Measurements from ENCODE around the gene TTC9C.
"Not testable (repeated sequence)": the region's sequence is repeated elsewhere in the genome, so short reads cannot be mapped to it uniquely, and the experiment has no call there.

Gene TTC9C

GRCh38 chr11:62752994-62753735 lies 24.9 kb downstream of the TTC9C start:
- no peak for DNase-seq

GRCh38 chr11:62753736-62754603 lies 25.7 kb downstream of the TTC9C start, which contains the start of gene ZBTB3:
TSS of gene ZBTB3 (minus strand) at chr11:62754160. CDS start at chr11:62753664, 496 bp downstream.
- peak; percentile 97 for DNase-seq

GRCh38 chr11:62755086-62755615 lies 26.9 kb downstream of the TTC9C start:
- no peak for DNase-seq

GRCh38 chr11:62757846-62758788 lies 29.8 kb downstream of the TTC9C start:
- no peak for DNase-seq

GRCh38 chr11:62760867-62761227 lies 32.6 kb downstream of the TTC9C start:
- not testable (repeated sequence) for DNase-seq

- DNase-seq: peak; percentile 71
Observed at GRCh38 chr11:62770778-62771143, 42.5 kb downstream of the TTC9C start.

GRCh38 chr11:62771144-62772021 lies 43.1 kb downstream of the TTC9C start, which contains the start of gene TAF6L:
TSS of gene TAF6L (plus strand) at chr11:62771396. CDS start at chr11:62775784, 4,388 bp downstream.
- DNase-seq: peak; percentile 99

- DNase-seq: no peak
Observed at GRCh38 chr11:62774407-62774806, 46.1 kb downstream of the TTC9C start.

GRCh38 chr11:62775646-62776045 lies 47.4 kb downstream of the TTC9C start:
- no peak for DNase-seq

GRCh38 chr11:62777389-62777788 lies 49.1 kb downstream of the TTC9C start:
- no peak for DNase-seq

GRCh38 chr11:62778441-62778840 lies 50.2 kb downstream of the TTC9C start:
- DNase-seq: no peak

GRCh38 chr11:62782753-62783152 lies 54.5 kb downstream of the TTC9C start:
- no peak for DNase-seq

- DNase-seq: peak; percentile 93
Observed at GRCh38 chr11:62786318-62787004, 58.2 kb downstream of the TTC9C start.

- DNase-seq: peak; percentile 97
Observed at GRCh38 chr11:62787005-62787759, 58.9 kb downstream of the TTC9C start, which contains the start of gene TMEM179B. TSS of gene TMEM179B (plus strand) at chr11:62787402. CDS start at chr11:62787432, 30 bp downstream.

Data from right forelimb (tissue), 1 donor.